PC-9 (cell line): ENCODE results near the gene PRDM7.

Source experiments
- CTCF ChIP-seq: fragments of 200-600 bp; sonication (generic); conservative IDR thresholded peaks from 2 replicates; pipeline ENCODE4 v1.6.1; 2017; ENCODE audit warnings: mixed run types, antibody characterized with exemption, mild to moderate bottlenecking, moderate library complexity
- EZH2 ChIP-seq: fragments of 200-600 bp; sonication (generic); IDR thresholded peaks from 2 replicates; pipeline ENCODE4 v1.8.0; 2017; ENCODE audit warnings: antibody characterized with exemption, low read depth

- no peak for TF ChIP-seq CTCF
- no peak for TF ChIP-seq EZH2
Measured at GRCh38 chr16:90081606-90081970, 4.5 kb upstream of the PRDM7 start.
